AG04449 (cell line): ENCODE data around the gene HTR4.

Experiments
- CTCF ChIA-PET: fragments of 350-600 bp; formaldehyde crosslinking; extraction: SDS; loops from one replicate; lab custom pipeline; 2021; ENCODE audit warnings: antibody characterized with exemption; lab: Yijun Ruan, JAX
- POLR2A ChIA-PET: fragments of 400-600, 350-600 bp; formaldehyde crosslinking; extraction: SDS; loops from one replicate; lab custom pipeline; 2020; ENCODE audit warnings: antibody characterized with exemption, inconsistent platforms; lab: Yijun Ruan, JAX
- DNase-seq: peaks from one replicate; pipeline ENCODE4 v3.0.0-alpha.2; 2010; ENCODE audit warnings: low read depth, low spot score
- H3K4me3 ChIP-seq: 2 replicates; pipeline ENCODE4 v1.5.1; 2011; ENCODE audit warnings: low read depth, mild to moderate bottlenecking, control low read depth, low read length
- TF ChIP-seq, protein P1 (sequence below): IDR thresholded peaks from one replicate; pipeline ENCODE4 v1.5.1; 2011; ENCODE audit warnings: mild to moderate bottlenecking, moderate library complexity, low read length, control low read depth, inconsistent platforms; ENCODE audit not compliant: insufficient read depth; ENCODE audit errors: missing control alignments

Gene HTR4

GRCh38 chr5:148607406-148607805, 46.9 kb downstream of the HTR4 start:
- no peak overlapping the region for H3K4me3 ChIP-seq
- TF ChIP-seq, protein P1, sequence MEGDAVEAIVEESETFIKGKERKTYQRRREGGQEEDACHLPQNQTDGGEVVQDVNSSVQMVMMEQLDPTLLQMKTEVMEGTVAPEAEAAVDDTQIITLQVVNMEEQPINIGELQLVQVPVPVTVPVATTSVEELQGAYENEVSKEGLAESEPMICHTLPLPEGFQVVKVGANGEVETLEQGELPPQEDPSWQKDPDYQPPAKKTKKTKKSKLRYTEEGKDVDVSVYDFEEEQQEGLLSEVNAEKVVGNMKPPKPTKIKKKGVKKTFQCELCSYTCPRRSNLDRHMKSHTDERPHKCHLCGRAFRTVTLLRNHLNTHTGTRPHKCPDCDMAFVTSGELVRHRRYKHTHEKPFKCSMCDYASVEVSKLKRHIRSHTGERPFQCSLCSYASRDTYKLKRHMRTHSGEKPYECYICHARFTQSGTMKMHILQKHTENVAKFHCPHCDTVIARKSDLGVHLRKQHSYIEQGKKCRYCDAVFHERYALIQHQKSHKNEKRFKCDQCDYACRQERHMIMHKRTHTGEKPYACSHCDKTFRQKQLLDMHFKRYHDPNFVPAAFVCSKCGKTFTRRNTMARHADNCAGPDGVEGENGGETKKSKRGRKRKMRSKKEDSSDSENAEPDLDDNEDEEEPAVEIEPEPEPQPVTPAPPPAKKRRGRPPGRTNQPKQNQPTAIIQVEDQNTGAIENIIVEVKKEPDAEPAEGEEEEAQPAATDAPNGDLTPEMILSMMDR, result no peak
- ChIA-PET POLR2A (no interaction called here), CTCF (no interaction called here)
- DNase-seq, result no peak

- no peak for DNase-seq
- ChIA-PET CTCF (no interaction called here), POLR2A (no interaction called here)
Measured at GRCh38 chr5:148606296-148606695, 48.0 kb downstream of the HTR4 start.

DNA sequence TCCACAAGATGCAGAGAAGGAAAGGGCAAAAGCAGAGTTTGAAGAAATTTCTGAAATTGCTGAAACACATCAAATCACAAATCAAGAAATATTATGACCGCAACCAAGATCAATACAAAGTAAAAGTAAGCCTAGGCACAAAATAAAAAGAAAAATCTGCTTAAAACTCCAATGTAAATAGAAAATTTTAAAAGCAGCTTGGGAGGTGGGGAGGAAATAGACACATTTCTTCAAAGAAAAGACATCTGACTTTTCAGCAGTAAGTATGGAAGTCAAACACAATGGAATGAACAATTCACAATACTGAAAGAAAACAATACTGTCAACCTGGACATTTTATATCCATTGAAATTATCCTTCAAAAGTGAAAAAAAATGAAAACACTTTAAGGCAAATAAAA, 55.1 kb downstream of the HTR4 start:
- CTCF ChIA-PET, result no interaction called here
- no peak for DNase-seq
- TF ChIP-seq, protein P1, result no peak
- POLR2A ChIA-PET, result no interaction called here
- H3K4me3 ChIP-seq, result no peak overlapping the region

More at GRCh38 chr5:148606296-148606695, 48.0 kb downstream of the HTR4 start:
- no peak overlapping the region for H3K4me3 ChIP-seq
- TF ChIP-seq, protein P1, result no peak

DNA sequence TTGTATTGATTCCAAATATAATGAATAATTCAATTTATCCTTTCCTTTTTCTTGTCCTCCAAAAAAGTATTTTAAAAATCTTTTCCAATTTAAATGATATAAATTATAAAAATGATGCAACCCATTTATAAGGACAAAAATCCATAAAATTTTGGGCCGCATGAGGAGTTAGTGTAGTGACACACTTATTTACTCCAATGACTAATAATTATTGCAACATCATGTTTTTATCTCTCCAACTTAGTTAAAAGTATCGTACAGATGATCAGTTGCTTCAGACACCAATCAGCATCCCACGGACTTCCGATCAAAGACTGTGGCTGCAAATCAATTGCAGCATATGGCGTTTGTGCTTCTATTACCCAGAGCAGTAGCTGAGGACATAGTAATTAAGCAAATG, 58.6 kb downstream of the HTR4 start:
- ChIA-PET POLR2A (no interaction called here), CTCF (no interaction called here)
- H3K4me3 ChIP-seq, result no peak overlapping the region
- TF ChIP-seq, protein P1, result no peak
- DNase-seq, result no peak

DNA sequence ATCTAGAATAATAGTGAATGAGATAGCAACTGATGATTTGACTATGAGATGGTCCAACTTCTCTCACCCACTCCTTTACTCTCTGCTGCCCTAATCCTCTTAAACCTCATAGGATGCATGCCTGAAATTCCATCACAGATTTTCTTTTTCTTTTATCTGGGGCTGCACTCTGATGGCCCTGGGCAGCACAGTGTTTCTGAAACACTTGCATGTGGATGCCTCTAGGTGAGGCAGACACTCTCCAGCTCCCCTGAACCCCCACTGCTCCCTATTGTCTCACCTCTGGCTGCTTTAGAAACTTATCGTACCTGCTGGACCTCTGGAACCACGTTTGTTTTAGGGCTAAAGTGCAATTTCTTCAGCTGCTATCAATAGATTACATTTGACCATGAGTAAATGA, 67.5 kb downstream of the HTR4 start:
- H3K4me3 ChIP-seq, result no peak overlapping the region
- no peak for DNase-seq
- TF ChIP-seq, protein P1, result no peak
- POLR2A ChIA-PET, result no interaction called here
- CTCF ChIA-PET, result no interaction called here

- no peak for DNase-seq
- H3K4me3 ChIP-seq, result no peak overlapping the region
- ChIA-PET CTCF (no interaction called here), POLR2A (no interaction called here)
- TF ChIP-seq, protein P1, result no peak
Measured at GRCh38 chr5:148585988-148586387, 68.3 kb downstream of the HTR4 start.
